GM12874 (cell line): ENCODE results near the gene LHPP.

Experiments
- TF ChIP-seq, protein P1 (sequence below): IDR thresholded peaks from 2 replicates; pipeline ENCODE4 v1.5.1; 2011; ENCODE audit warnings: low read depth, mild to moderate bottlenecking, control low read depth, low read length, moderate library complexity; ENCODE audit not compliant: insufficient read depth

Gene LHPP

DNA sequence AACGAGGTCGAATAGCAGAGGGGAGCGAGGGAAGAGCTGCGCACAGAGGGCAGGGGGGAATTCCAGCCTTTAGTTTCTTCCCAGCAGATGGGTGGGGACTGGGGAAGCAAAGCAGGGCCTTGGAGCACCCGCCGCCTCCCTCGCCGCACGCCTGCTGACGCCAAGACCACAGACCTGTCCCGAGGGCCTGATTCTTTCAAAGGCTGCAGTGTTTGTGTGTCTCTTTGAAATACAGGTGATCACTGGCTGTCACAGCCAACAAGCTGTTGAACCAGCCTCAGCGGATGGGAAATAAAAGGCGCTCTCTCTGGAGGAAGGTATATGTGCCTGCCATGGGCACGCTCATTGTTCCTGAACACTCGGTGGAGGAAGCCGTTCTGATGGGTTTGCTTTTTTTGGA is 163.3 kb downstream of the LHPP start:
- TF ChIP-seq, protein P1, sequence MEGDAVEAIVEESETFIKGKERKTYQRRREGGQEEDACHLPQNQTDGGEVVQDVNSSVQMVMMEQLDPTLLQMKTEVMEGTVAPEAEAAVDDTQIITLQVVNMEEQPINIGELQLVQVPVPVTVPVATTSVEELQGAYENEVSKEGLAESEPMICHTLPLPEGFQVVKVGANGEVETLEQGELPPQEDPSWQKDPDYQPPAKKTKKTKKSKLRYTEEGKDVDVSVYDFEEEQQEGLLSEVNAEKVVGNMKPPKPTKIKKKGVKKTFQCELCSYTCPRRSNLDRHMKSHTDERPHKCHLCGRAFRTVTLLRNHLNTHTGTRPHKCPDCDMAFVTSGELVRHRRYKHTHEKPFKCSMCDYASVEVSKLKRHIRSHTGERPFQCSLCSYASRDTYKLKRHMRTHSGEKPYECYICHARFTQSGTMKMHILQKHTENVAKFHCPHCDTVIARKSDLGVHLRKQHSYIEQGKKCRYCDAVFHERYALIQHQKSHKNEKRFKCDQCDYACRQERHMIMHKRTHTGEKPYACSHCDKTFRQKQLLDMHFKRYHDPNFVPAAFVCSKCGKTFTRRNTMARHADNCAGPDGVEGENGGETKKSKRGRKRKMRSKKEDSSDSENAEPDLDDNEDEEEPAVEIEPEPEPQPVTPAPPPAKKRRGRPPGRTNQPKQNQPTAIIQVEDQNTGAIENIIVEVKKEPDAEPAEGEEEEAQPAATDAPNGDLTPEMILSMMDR: no peak

DNA sequence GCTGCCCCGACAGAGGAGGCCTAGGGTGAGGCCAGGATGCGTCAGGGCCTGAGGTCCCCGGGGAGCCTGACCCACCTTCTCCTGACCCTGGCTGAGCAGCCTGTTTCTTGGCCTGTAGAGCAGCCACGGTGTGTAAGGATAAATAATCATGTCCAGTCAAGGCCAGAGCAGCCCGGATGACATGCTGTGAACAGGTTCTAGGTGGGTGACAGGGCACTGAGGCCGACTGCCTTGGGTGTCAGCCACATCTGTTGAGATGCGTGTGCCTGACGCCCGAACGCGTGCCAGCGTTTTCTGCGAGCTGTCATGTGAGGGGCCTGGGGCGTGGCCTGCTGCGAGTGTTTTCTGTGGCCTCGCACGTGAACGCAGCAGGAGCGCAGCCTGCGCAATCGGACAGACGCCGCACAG is 164.2 kb downstream of the LHPP start:
- TF ChIP-seq, protein P1: no peak

DNA sequence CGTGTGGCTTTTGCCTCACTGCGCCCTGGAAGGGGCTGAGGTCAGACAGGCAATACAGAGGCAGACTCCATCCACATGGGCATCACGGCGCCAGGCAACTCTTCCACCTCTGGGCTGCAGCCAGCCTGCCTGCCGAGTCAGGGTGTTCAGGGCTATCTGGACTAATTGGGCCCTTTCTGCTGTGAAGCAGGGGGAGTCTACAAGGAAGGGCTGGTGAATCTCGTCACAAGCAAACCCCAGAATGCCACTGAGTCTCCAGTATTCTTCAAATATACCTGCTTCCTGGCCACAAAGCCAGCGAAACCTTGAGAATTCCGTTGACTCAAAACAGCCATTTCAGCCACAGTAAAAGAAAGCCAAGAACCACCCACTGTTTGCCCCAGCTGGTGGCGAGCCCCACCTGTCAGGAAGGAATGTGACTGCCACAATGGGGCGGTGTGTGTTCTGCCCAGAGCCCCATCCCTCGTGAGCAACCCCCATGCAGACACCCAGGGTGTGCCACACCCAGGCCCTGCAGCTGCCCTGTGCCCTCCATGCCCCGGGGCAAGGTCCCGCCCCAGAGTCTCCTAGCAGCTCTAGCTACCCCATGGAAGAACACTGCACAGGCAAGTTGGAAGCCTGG is 165.2 kb downstream of the LHPP start:
- TF ChIP-seq, protein P1: no peak

DNA sequence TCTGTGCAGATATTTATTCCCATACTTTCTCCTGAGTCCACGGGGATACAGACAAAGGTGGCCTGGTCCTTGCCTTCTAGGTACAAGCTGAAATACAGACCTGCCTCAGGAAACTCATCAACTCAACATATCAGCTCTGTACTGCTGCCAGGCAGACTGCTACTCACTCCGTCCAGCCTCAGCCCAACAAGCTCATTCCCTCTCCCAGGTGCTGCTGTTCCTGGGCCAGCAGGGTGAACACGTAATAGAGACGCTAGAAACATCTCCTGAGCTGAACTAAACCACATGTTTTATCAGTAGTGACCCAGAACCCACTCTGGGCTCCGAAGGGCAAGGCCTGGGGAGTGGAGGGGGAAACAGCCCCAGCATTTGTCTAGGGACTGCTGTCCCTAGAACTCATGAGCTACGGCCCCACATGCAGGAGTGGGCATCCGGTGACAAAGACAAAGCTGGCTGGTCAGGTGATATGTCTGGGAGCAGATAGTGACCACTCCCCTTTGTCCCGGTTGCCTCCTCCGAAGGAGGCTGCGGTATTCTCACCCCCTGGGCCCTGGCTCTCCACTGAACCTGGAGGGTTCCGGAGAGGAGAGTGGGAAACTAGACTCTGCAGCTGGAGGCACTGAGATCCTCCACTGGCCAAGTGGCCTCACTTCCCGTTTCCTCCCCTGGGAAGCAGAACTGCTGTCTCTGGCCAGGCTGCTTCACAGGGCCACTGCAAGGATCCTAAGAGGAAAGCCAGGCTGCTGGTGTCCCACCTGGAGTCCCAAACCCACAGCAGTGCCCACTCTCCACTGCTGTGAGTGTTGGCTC is 166.4 kb downstream of the LHPP start:
- TF ChIP-seq, protein P1: no peak

DNA sequence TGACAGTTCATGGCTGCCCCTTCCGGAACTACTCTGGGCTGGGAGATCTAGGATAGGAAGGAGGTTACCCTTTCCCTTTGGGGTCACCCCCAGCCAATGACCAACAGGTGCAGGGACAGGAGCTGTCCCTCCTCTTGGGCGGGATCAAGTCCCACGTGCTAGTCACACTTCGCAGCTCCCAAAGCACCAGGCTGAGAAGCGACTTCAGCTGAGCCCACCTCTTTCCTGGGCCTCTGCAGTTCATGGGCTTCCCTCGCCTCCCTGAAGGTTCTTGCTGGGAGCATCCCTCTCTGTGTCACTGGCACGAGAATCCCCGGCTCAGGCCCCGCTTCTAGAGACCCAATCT is 167.0 kb downstream of the LHPP start:
- TF ChIP-seq, protein P1: no peak

DNA sequence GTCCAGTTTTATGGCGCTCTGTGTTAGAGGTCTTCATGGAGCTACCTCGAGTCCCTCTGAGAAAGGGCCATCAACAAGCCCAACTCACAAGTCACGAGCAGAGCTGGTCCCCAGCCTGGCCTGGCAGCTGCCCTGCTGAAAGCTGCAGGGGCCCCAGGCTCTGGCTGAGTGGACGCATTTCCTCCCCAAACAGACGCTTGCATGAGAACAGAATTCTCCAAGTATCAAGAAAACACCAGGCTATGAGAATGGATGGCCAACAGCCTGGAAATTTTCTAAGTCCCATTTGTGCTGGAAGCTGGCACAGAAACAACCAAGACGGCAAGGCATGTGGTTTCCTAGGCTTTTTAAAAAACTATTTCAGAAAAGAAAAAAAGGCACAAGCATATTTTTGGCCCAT is 167.8 kb downstream of the LHPP start:
- TF ChIP-seq, protein P1: no peak

DNA sequence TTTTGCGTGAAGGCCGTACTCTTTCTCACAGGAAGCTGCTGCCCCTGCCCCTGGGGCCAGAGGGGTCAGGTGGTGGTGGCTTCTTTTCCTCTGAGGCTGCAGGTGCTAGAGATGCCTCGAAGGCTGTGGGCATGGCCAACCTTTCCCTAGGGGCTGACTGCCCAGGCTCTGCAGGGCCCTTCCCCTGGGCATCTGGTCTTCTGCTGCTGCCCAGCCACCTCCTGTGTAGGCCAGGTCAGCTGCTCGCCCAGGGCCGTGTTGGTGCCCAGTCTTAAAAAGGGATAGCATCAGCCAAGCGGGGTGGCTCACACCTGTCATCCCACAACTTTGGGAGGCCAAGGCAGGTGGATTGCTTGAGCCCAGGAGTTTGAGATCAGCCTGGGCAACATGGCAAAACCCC is 168.2 kb downstream of the LHPP start:
- TF ChIP-seq, protein P1: no peak
